Lower leg skin (tissue), 3 donors: ENCODE measurements around the gene PLCXD3.

ENCODE experiments used
- CTCF ChIP-seq, 3 donors: fragments of 450-650 bp; IDR thresholded peaks; one replicate each; pipeline ENCODE4 v1.5.1; 2016; ENCODE audit warnings: antibody characterized with exemption in 3 of 3, mild to moderate bottlenecking in 3 of 3, moderate library complexity in 2 of 3
- POLR2A ChIP-seq, 2 donors: fragments of 450-650 bp; IDR thresholded peaks; one replicate each; pipeline ENCODE4 v1.6.1; 2016 to 2017; ENCODE audit warnings: antibody characterized with exemption in 2 of 2, mild to moderate bottlenecking in 1 of 2, moderate library complexity in 1 of 2

- TF ChIP-seq POLR2A (IDR thresholded peaks at IDR 0.05) (no peak), CTCF (IDR thresholded peaks at IDR 0.05) (no peak)
These were observed 24.9 kb downstream of the PLCXD3 start for GRCh38 chr5:41485533-41485932.
